D721Med (cell line): Measurements from ENCODE around the gene MSH3.
"Not testable (repeated sequence)": the region's sequence is repeated elsewhere in the genome, so short reads cannot be mapped to it uniquely, and the experiment has no call there.

ENCODE experiments used
- DNase-seq: peaks from one replicate; pipeline ENCODE4 v3.0.0; 2011; ENCODE audit warnings: low spot score; ENCODE audit not compliant: insufficient read length
- FAIRE-seq: peaks from 2 replicates; lab custom pipeline; 2011; peaks lifted over from hg19 to GRCh38; lab: Jason Lieb, UNC
- CTCF ChIP-seq: IDR thresholded peaks from 2 replicates; pipeline ENCODE4 v1.5.1; 2012; ENCODE audit warnings: mild to moderate bottlenecking, control low read depth; ENCODE audit not compliant: insufficient read depth; ENCODE audit errors: missing control alignments

Gene MSH3

GRCh38 chr5:80809451-80809850 lies 155.0 kb downstream of the MSH3 start:
- FAIRE-seq (no peak), DNase-seq (no peak)
- TF ChIP-seq CTCF: no peak

GRCh38 chr5:80810425-80810824 lies 156.0 kb downstream of the MSH3 start:
- no peak for DNase-seq
- TF ChIP-seq CTCF: no peak
- peak; percentile 82 for FAIRE-seq

GRCh38 chr5:80816590-80816989 lies 162.1 kb downstream of the MSH3 start:
- TF ChIP-seq CTCF: no peak
- no peak for FAIRE-seq
- no peak for DNase-seq

GRCh38 chr5:80820685-80821084 lies 166.2 kb downstream of the MSH3 start:
- TF ChIP-seq CTCF: no peak
- no peak for DNase-seq
- no peak for FAIRE-seq

GRCh38 chr5:80822640-80823039 lies 168.2 kb downstream of the MSH3 start:
- FAIRE-seq (no peak), DNase-seq (no peak)
- TF ChIP-seq CTCF: no peak

GRCh38 chr5:80824159-80824558 lies 169.7 kb downstream of the MSH3 start:
- FAIRE-seq, DNase-seq: not testable (repeated sequence)

GRCh38 chr5:80825786-80826460 lies 171.5 kb downstream of the MSH3 start:
- DNase-seq (no peak), FAIRE-seq (peak; percentile 55)
- TF ChIP-seq CTCF: no peak
